Measurements from ENCODE around the gene IDH3B.

GRCh38 chr20:2691127-2691526 lies 27.1 kb upstream of the IDH3B start:
- TF ChIP-seq REST (IDR thresholded peaks at IDR 0.05; ENCODE audit: low read depth) (no peak), EZH2phosphoT487 (IDR thresholded peaks at IDR 0.05; ENCODE audit: borderline replicate concordance) (no peak), CBX3 (IDR thresholded peaks at IDR 0.05; ENCODE audit: low read depth) (no peak), EZH2 (IDR thresholded peaks at IDR 0.05) (no peak), POLR2AphosphoS5 (IDR thresholded peaks at IDR 0.05; ENCODE audit: low read depth, low read length) (no peak), POLR2A (IDR thresholded peaks at IDR 0.05; ENCODE audit: borderline replicate concordance, extremely low read depth, insufficient read depth, insufficient read length) (no peak), SRF (IDR thresholded peaks at IDR 0.05; ENCODE audit: low read depth) (no peak), CEBPB (IDR thresholded peaks at IDR 0.05; ENCODE audit: low read depth) (no peak), RAD21 (IDR thresholded peaks at IDR 0.05; ENCODE audit: low read depth) (no peak), ZNF274 (IDR thresholded peaks at IDR 0.05; ENCODE audit: low read depth, low read length) (no peak), SP1 (IDR thresholded peaks at IDR 0.05; ENCODE audit: low read depth) (no peak)
- TF ChIP-seq, protein P1, sequence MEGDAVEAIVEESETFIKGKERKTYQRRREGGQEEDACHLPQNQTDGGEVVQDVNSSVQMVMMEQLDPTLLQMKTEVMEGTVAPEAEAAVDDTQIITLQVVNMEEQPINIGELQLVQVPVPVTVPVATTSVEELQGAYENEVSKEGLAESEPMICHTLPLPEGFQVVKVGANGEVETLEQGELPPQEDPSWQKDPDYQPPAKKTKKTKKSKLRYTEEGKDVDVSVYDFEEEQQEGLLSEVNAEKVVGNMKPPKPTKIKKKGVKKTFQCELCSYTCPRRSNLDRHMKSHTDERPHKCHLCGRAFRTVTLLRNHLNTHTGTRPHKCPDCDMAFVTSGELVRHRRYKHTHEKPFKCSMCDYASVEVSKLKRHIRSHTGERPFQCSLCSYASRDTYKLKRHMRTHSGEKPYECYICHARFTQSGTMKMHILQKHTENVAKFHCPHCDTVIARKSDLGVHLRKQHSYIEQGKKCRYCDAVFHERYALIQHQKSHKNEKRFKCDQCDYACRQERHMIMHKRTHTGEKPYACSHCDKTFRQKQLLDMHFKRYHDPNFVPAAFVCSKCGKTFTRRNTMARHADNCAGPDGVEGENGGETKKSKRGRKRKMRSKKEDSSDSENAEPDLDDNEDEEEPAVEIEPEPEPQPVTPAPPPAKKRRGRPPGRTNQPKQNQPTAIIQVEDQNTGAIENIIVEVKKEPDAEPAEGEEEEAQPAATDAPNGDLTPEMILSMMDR (IDR thresholded peaks at IDR 0.05 in 2 of 3, conservative IDR thresholded peaks at IDR 0.05 in 1 of 3; ENCODE audit: borderline replicate concordance in 1 of 3, insufficient read depth in 1 of 3, low read depth in 2 of 3, low read length in 2 of 3), result no peak
- TF ChIP-seq, protein P2, sequence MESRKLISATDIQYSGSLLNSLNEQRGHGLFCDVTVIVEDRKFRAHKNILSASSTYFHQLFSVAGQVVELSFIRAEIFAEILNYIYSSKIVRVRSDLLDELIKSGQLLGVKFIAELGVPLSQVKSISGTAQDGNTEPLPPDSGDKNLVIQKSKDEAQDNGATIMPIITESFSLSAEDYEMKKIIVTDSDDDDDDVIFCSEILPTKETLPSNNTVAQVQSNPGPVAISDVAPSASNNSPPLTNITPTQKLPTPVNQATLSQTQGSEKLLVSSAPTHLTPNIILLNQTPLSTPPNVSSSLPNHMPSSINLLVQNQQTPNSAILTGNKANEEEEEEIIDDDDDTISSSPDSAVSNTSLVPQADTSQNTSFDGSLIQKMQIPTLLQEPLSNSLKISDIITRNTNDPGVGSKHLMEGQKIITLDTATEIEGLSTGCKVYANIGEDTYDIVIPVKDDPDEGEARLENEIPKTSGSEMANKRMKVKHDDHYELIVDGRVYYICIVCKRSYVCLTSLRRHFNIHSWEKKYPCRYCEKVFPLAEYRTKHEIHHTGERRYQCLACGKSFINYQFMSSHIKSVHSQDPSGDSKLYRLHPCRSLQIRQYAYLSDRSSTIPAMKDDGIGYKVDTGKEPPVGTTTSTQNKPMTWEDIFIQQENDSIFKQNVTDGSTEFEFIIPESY (IDR thresholded peaks at IDR 0.05; ENCODE audit: extremely low read depth, insufficient replicate concordance, low read length), result no peak
